Inflammatory macrophage treated with lipopolysaccharide for 1 hour (primary cell): Measurements from ENCODE around the gene RPH3AL.
A peak's percentile ranks its signal among the peaks of the same experiment; 100 is the strongest.
"Not testable (repeated sequence)": the region's sequence is repeated elsewhere in the genome, so short reads cannot be mapped to it uniquely, and the experiment has no call there.

Source experiments
- DNase-seq, 2 donors: peaks; one replicate each; pipeline ENCODE4 v3.0.0-alpha.2; 2020 to 2022

Gene RPH3AL

GRCh38 chr17:333626-334396 lies 18.8 kb downstream of the RPH3AL start:
- DNase-seq: no peak

GRCh38 chr17:332558-333322 lies 19.9 kb downstream of the RPH3AL start:
- no peak for DNase-seq

- no peak for DNase-seq
These were observed 20.6 kb downstream of the RPH3AL start for GRCh38 chr17:332023-332422.

GRCh38 chr17:330993-331701 lies 21.5 kb downstream of the RPH3AL start:
- DNase-seq: peak; percentile 64 to 74

GRCh38 chr17:329784-330420 lies 22.7 kb downstream of the RPH3AL start:
- DNase-seq: peak in 1 of 2 donors; percentile 17

GRCh38 chr17:327971-328370 lies 24.6 kb downstream of the RPH3AL start:
- no peak for DNase-seq

- DNase-seq: no peak
These were observed 25.3 kb downstream of the RPH3AL start for GRCh38 chr17:327296-327695.

GRCh38 chr17:326010-326621 lies 26.5 kb downstream of the RPH3AL start:
- no peak for DNase-seq

GRCh38 chr17:325270-326009 lies 27.2 kb downstream of the RPH3AL start:
- no peak for DNase-seq

GRCh38 chr17:323721-324571 lies 28.7 kb downstream of the RPH3AL start:
- DNase-seq: no peak

- DNase-seq: no peak
These were observed 29.4 kb downstream of the RPH3AL start for GRCh38 chr17:323181-323580.

GRCh38 chr17:322006-322780 lies 30.4 kb downstream of the RPH3AL start:
- no peak for DNase-seq

- no peak for DNase-seq
These were observed 31.1 kb downstream of the RPH3AL start for GRCh38 chr17:321386-321941.

GRCh38 chr17:320809-321385 lies 31.7 kb downstream of the RPH3AL start:
- DNase-seq: no peak

- DNase-seq: no peak
These were observed 32.5 kb downstream of the RPH3AL start for GRCh38 chr17:320139-320538.

- no peak for DNase-seq
These were observed 33.3 kb downstream of the RPH3AL start for GRCh38 chr17:319266-319665.

- not testable (repeated sequence) for DNase-seq
These were observed 35.5 kb downstream of the RPH3AL start for GRCh38 chr17:317070-317469.

- DNase-seq: not testable (repeated sequence)
These were observed 37.2 kb downstream of the RPH3AL start for GRCh38 chr17:315399-315798.

GRCh38 chr17:314614-314944 lies 38.0 kb downstream of the RPH3AL start:
- DNase-seq: not testable (repeated sequence)
